GM12878 (cell line): ENCODE results near the gene ARID4B.

ENCODE experiments used
- CTCF ChIP-seq, 3 experiments: IDR thresholded peaks in 2 of 3; conservative IDR thresholded peaks in 1 of 3; 2 replicates each; pipeline ENCODE4 v1.5.1; 2011; ENCODE audit warnings: low read depth in 3 of 3, low read length in 3 of 3, mild to moderate bottlenecking in 3 of 3, control low read depth in 2 of 3, moderate library complexity in 2 of 3, inconsistent platforms in 1 of 3, mixed read lengths in 1 of 3; ENCODE audit not compliant: control insufficient read depth in 2 of 3, insufficient read depth in 1 of 3; ENCODE audit errors: extremely low read depth in 1 of 3
- ELK1 ChIP-seq: IDR thresholded peaks from 2 replicates; pipeline ENCODE4 v1.6.1; 2012; ENCODE audit warnings: low read depth, low read length, improper control_type of control experiment
- GABPA ChIP-seq: IDR thresholded peaks from 2 replicates; pipeline ENCODE4 v1.6.1; 2014; ENCODE audit warnings: antibody characterized with exemption, low read depth, mild to moderate bottlenecking, inconsistent platforms
- MYC ChIP-seq: IDR thresholded peaks from 2 replicates; pipeline ENCODE4 v1.6.1; 2011; ENCODE audit warnings: mild to moderate bottlenecking, low read length, moderate library complexity, inconsistent platforms; ENCODE audit not compliant: insufficient read depth, insufficient replicate concordance, insufficient read length, severe bottlenecking
- SREBF1 ChIP-seq: IDR thresholded peaks from 2 replicates; pipeline ENCODE4 v1.6.1; 2012; ENCODE audit warnings: mild to moderate bottlenecking, low read length
- SUZ12 ChIP-seq: fragments of 200-600 bp; sonication (generic); IDR thresholded peaks from one replicate; pipeline ENCODE4 v1.6.1; 2018; ENCODE audit warnings: antibody characterized with exemption, mild to moderate bottlenecking; ENCODE audit not compliant: unreplicated experiment

GRCh38 chr1:235181561-235182245 is 146.3 kb downstream of the ARID4B start:
- TF ChIP-seq CTCF (IDR thresholded peaks at IDR 0.05 in 2 of 3, conservative IDR thresholded peaks at IDR 0.05 in 1 of 3; ENCODE audit: control insufficient read depth in 2 of 3, extremely low read depth in 1 of 3, insufficient read depth in 1 of 3, low read depth in 3 of 3, low read length in 3 of 3) (no peak), SREBF1 (no peak), MYC (no peak), SUZ12 (no peak), GABPA (no peak), ELK1 (no peak)
